Fibroblast of lung (primary cell): ENCODE results near the gene SPOCK1. TPM values are rescaled to one million over a fixed set of nuclear protein-coding genes. Genes with fewer than 3 reads are reported as not detected.

Experiments used
- DNase-seq, 2 donors: peaks; one replicate each; pipeline versions ENCODE4 v3.0.0 to v3.0.0-alpha.2; 2010; ENCODE audit warnings: low read depth in 2 of 2
- H2AFZ ChIP-seq: 2 replicates; pipeline ENCODE4 v1.5.1; 2012; ENCODE audit warnings: low read length, control low read depth, inconsistent platforms
- H3K27ac ChIP-seq: 2 replicates; pipeline ENCODE4 v1.5.1; 2011; ENCODE audit warnings: low read length, control low read depth; ENCODE audit not compliant: insufficient read depth
- H3K27me3 ChIP-seq: 2 replicates; pipeline ENCODE4 v1.5.1; 2011; ENCODE audit warnings: mild to moderate bottlenecking, low read length; ENCODE audit not compliant: control insufficient read depth, insufficient read depth
- H3K36me3 ChIP-seq: 2 replicates; pipeline ENCODE4 v1.5.1; 2011; ENCODE audit warnings: low read length; ENCODE audit not compliant: control insufficient read depth, insufficient read depth
- H3K4me1 ChIP-seq: 2 replicates; pipeline ENCODE4 v1.5.1; 2011; ENCODE audit warnings: low read length; ENCODE audit not compliant: control insufficient read depth, insufficient read depth; ENCODE audit errors: extremely low read depth
- H3K4me2 ChIP-seq: 2 replicates; pipeline ENCODE4 v1.5.1; 2011; ENCODE audit warnings: low read length, control low read depth; ENCODE audit not compliant: insufficient read depth; ENCODE audit errors: extremely low read depth
- H3K4me3 ChIP-seq, 4 experiments: fragments of 200-600 bp in 1 of 4; sonication (generic) in 1 of 4; replicated peaks in 1 of 4; 2 replicates each; pipeline ENCODE4 v1.5.1; 2011 to 2016; ENCODE audit warnings: low read length in 4 of 4, low read depth in 3 of 4, mild to moderate bottlenecking in 3 of 4, control low read depth in 2 of 4, inconsistent platforms in 1 of 4, mixed read lengths in 1 of 4; ENCODE audit not compliant: insufficient read depth in 1 of 4; ENCODE audit errors: control extremely low read depth in 1 of 4
- H3K79me2 ChIP-seq: 2 replicates; pipeline ENCODE4 v1.5.1; 2012; ENCODE audit warnings: mild to moderate bottlenecking, low read length, inconsistent platforms; ENCODE audit not compliant: control insufficient read depth, insufficient read depth
- H3K9ac ChIP-seq: 2 replicates; pipeline ENCODE4 v1.5.1; 2011; ENCODE audit warnings: mild to moderate bottlenecking, low read length, control low read depth; ENCODE audit not compliant: insufficient read depth
- H3K9me3 ChIP-seq: 2 replicates; pipeline ENCODE4 v1.5.1; 2012; ENCODE audit warnings: low read depth, low read length; ENCODE audit not compliant: control insufficient read depth, insufficient read depth
- H4K20me1 ChIP-seq: 2 replicates; pipeline ENCODE4 v1.5.1; 2011; ENCODE audit warnings: low read length; ENCODE audit not compliant: control insufficient read depth, insufficient read depth; ENCODE audit errors: extremely low read depth
- CTCF ChIP-seq, 2 donors: IDR thresholded peaks in 1 of 2; conservative IDR thresholded peaks in 1 of 2; 1 replicate in 1 of 2; 2 replicates in 1 of 2; pipeline ENCODE4 v1.5.1; 2011 to 2012; ENCODE audit warnings: low read length in 2 of 2, control low read depth in 1 of 2, inconsistent platforms in 1 of 2, low read depth in 1 of 2, mild to moderate bottlenecking in 1 of 2
- EZH2 ChIP-seq: IDR thresholded peaks from 2 replicates; pipeline ENCODE4 v1.5.1; 2012; ENCODE audit warnings: low read length, control low read depth, mild to moderate bottlenecking; ENCODE audit errors: missing control alignments
- polyA plus RNA-seq, 2 donors: library from polyadenylated mRNA; depleted of rRNA in 1 of 2; stranded (reverse) in 1 of 2; unstranded in 1 of 2; fragments of >200 nt; gene quantifications; 2 replicates each; pipeline ENCODE4 v1.2.1, GENCODE V29; 2011 to 2012; ENCODE audit warnings: missing spikeins in 1 of 2
- total RNA-seq: library from RNA; depleted of rRNA; stranded (reverse); fragments of >200 nt; gene quantifications from 2 replicates; pipeline ENCODE4 v1.2.1, GENCODE V29; 2014

The SPOCK1 gene
- total and polyA plus RNA-seq, 2 donors (not counting 1 experiment from before 2014, with no cell fraction given) = 11.1 to 34.9 TPM

- H3K36me3 ChIP-seq = no peaks in the 10 kb centered on the region
- H3K27me3 ChIP-seq = no peaks in the 10 kb centered on the region
- no peaks in the 10 kb centered on the region for H3K79me2 ChIP-seq
- H2AFZ ChIP-seq = no peak overlapping the region
- H3K9ac ChIP-seq = no peak overlapping the region
- H3K4me1 ChIP-seq = no peaks in the 10 kb centered on the region
- no peak overlapping the region for H3K4me2 ChIP-seq
- no peaks in the 10 kb centered on the region for H3K9me3 ChIP-seq
- DNase-seq = no peak
- H3K27ac ChIP-seq = no peak overlapping the region
- H4K20me1 ChIP-seq = no peaks in the 10 kb centered on the region
- H3K4me3 ChIP-seq = no peak overlapping the region
- no peak for TF ChIP-seq EZH2
- no peak for TF ChIP-seq CTCF (conservative IDR thresholded peaks at IDR 0.05 in 1 of 2, IDR thresholded peaks at IDR 0.05 in 1 of 2; ENCODE audit: low read depth in 1 of 2, low read length in 2 of 2)
These were observed 84.9 kb downstream of the SPOCK1 start for GRCh38 chr5:137414112-137414755.

GRCh38 chr5:137412136-137412535 lies 87.0 kb downstream of the SPOCK1 start:
- H3K4me1 ChIP-seq = no peaks in the 10 kb centered on the region
- H3K9ac ChIP-seq = no peak overlapping the region
- no peak overlapping the region for H3K4me2 ChIP-seq
- DNase-seq = no peak
- TF ChIP-seq CTCF (conservative IDR thresholded peaks at IDR 0.05 in 1 of 2, IDR thresholded peaks at IDR 0.05 in 1 of 2; ENCODE audit: low read depth in 1 of 2, low read length in 2 of 2) (no peak), EZH2 (no peak)
- H2AFZ ChIP-seq = no peak overlapping the region
- no peaks in the 10 kb centered on the region for H3K9me3 ChIP-seq
- no peaks in the 10 kb centered on the region for H3K27me3 ChIP-seq
- no peaks in the 10 kb centered on the region for H4K20me1 ChIP-seq
- no peaks in the 10 kb centered on the region for H3K79me2 ChIP-seq
- no peaks in the 10 kb centered on the region for H3K36me3 ChIP-seq
- H3K27ac ChIP-seq = no peak overlapping the region
- H3K4me3 ChIP-seq = no peak overlapping the region

GRCh38 chr5:137410234-137411010 lies 88.7 kb downstream of the SPOCK1 start:
- Histone ChIP-seq H4K20me1 (no peaks in the 10 kb centered on the region), H3K4me3 (no peak overlapping the region), H3K27me3 (no peaks in the 10 kb centered on the region), H3K79me2 (no peaks in the 10 kb centered on the region), H3K4me2 (no peak overlapping the region), H3K9me3 (no peaks in the 10 kb centered on the region), H3K4me1 (no peaks in the 10 kb centered on the region), H3K9ac (no peak overlapping the region), H3K36me3 (no peaks in the 10 kb centered on the region), H3K27ac (no peak overlapping the region), H2AFZ (no peak overlapping the region)
- no peak for DNase-seq
- no peak for TF ChIP-seq CTCF (conservative IDR thresholded peaks at IDR 0.05 in 1 of 2, IDR thresholded peaks at IDR 0.05 in 1 of 2; ENCODE audit: low read depth in 1 of 2, low read length in 2 of 2)
- no peak for TF ChIP-seq EZH2
